Uterus (tissue), 2 donors: Measurements from ENCODE around the gene HSPB7.

Experiments
- CTCF ChIP-seq, 4 experiments: fragments of 200-600 bp in 2 of 4; fragments of 450-650 bp in 2 of 4; sonication (generic) in 2 of 4; IDR thresholded peaks; one replicate each; pipeline ENCODE4 v1.5.1; 2016 to 2019; ENCODE audit warnings: antibody characterized with exemption in 4 of 4, mild to moderate bottlenecking in 2 of 4, moderate library complexity in 1 of 4
- POLR2A ChIP-seq, 2 donors: fragments of 450-650 bp; IDR thresholded peaks; one replicate each; pipeline ENCODE4 v1.6.1; 2016; ENCODE audit warnings: antibody characterized with exemption in 2 of 2, mild to moderate bottlenecking in 1 of 2, moderate library complexity in 1 of 2

GRCh38 chr1:15988856-15989736 is 28.7 kb downstream of the HSPB7 start:
- TF ChIP-seq CTCF (IDR thresholded peaks at IDR 0.05): no peak
- no peak for TF ChIP-seq POLR2A (IDR thresholded peaks at IDR 0.05)
